ENCODE measurements around the gene TBC1D2B. TPM values are rescaled to one million over a fixed set of nuclear protein-coding genes. Genes with fewer than 3 reads are reported as not detected.
"Not testable (repeated sequence)": the region's sequence is repeated elsewhere in the genome, so short reads cannot be mapped to it uniquely, and the experiment has no call there.

TBC1D2B gene
- total RNA-seq, 1 donor from 2014 or later = 103 TPM

DNA sequence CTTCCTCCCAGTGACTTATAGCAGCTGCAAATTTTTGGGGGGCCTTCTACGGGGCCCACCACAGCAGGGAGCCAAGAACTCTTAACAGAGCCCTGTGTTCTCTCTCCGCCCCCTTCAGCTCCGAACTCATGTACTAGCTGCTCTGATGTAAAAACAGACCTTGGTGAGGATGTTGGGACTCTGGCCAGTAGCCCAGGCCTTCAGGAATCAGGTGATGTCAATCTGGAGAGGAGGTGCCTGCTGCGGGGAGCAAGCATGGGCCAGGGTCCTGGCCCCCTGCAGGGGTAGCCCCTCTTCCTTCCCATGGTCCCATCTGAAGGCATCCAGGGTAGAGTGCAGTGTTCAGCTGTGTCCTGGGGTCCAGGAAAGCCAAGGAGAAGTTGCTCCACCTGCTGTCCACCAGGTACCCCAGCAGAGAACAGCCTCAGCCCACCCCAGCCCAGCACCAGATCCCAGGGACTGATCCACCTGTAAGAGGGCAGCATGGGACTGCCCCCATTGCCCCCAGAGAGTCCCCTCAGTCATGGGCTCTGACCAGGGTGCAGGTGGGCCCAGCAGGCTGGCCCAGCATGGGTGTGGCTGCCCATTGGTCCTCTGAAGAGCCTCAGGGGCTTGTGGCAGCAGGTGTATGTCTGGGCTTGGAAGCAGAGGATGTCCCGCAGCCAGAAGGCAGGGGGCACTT is 126.3 kb downstream of the TBC1D2B start:
- intact Hi-C loops (cut with DNase I); ATAC-seq: not testable (repeated sequence)

DNA sequence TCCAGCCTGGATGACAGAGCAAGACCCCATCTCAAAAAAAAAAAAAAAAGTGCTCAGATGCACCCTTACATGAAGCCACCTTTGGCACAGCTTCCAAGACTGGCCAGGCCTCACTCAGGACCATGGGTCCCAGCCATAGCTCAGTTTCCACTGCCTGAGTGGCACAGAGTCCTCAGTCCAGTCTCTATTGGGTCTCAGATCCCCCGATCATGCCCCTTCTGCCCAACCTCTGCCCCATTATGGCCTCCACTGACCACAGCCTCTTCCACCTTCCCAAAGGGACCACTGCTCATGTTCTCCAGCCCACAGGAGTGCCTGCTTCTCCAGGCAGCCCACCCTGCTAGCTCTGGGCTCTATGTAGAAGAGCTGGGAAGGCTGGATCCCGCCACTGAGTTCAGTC is 127.0 kb downstream of the TBC1D2B start:
- ATAC-seq; DNase-seq (ENCODE audit: low spot score); intact Hi-C loops (cut with DNase I): not testable (repeated sequence)

More for the DNA sequence above, 126.3 kb downstream of the TBC1D2B start:
- not testable (repeated sequence) for DNase-seq (ENCODE audit: low spot score)

DNA sequence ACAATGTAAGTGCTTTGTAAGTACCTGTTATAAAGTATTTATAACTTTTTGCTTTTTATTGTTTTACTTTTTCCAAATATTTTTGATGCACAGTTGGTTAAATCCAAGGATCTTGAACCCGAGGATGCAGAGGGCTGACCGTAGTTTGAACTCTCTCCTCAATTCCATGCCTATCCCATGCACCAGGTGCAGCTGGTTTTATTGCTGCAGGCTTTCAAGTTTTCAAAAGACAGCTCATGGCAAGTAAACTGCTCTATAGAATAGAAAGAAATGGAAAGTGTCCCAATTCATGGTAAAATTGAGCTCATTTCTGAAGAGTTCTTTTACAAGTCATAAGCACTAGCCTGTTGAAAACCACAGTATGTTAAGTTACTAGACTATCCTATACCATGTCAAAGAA is 131.9 kb downstream of the TBC1D2B start:
- intact Hi-C loops (cut with DNase I) = no loop called here
- DNase-seq (ENCODE audit: low spot score) = no peak

More for the DNA sequence above, 131.9 kb downstream of the TBC1D2B start:
- ATAC-seq = no peak

Other genes starting within 250 kb of the TBC1D2B start
- gene SH2D7, start 14.8 kb upstream of the TBC1D2B start, total RNA-seq = not detected
- 5.4 TPM for gene CIB2, start 53.7 kb upstream of the TBC1D2B start, total RNA-seq
- 66.9 TPM for gene IDH3A, start 71.7 kb upstream of the TBC1D2B start, total RNA-seq
- 0.18 TPM for gene ACSBG1, start 156.9 kb upstream of the TBC1D2B start, total RNA-seq
- gene DNAJA4, start 186.9 kb upstream of the TBC1D2B start, total RNA-seq = 18.0 TPM
- gene SKIC8, start 221.9 kb upstream of the TBC1D2B start, total RNA-seq = 48.2 TPM

All from sciatic nerve (tissue), 2 donors.